ENCODE data around the gene TRAPPC12. TPM values are rescaled to one million over a fixed set of nuclear protein-coding genes. Genes with fewer than 3 reads are reported as not detected.

Gene TRAPPC12
- total RNA-seq, 1 donor: 67.0 TPM

- Histone ChIP-seq H3K27me3 (ENCODE audit: insufficient read depth, low read length) (no peaks in the 10 kb centered on the region), H3K4me2 (ENCODE audit: insufficient read depth, low read length) (no peak overlapping the region), H3K36me3 (ENCODE audit: insufficient read depth, low read length) (peaks cover 29% of the 10 kb centered on the region), H3K4me3 (ENCODE audit: insufficient read depth, low read length) (no peak overlapping the region), H2AFZ (ENCODE audit: low read length) (no peak overlapping the region), H3K79me2 (ENCODE audit: insufficient read depth, low read length) (peaks cover 7% of the 10 kb centered on the region), H3K27ac (ENCODE audit: low read depth, low read length) (no peak overlapping the region), H3K9me3 (ENCODE audit: low read depth, low read length) (no peaks in the 10 kb centered on the region), H3K4me1 (ENCODE audit: insufficient read depth, low read length) (no peaks in the 10 kb centered on the region), H4K20me1 (ENCODE audit: insufficient read depth, low read length) (peaks cover 6% of the 10 kb centered on the region)
- no peak for TF ChIP-seq CTCF (IDR thresholded peaks at IDR 0.05; ENCODE audit: extremely low read depth, low read depth, low read length)
- DNase-seq (ENCODE audit: insufficient read length, low spot score, missing footprints): no peak
Observed at GRCh38 chr2:3433776-3434400, 54.4 kb downstream of the TRAPPC12 start.

- Histone ChIP-seq H3K27me3 (ENCODE audit: insufficient read depth, low read length) (no peaks in the 10 kb centered on the region), H3K27ac (ENCODE audit: low read depth, low read length) (no peak overlapping the region), H4K20me1 (ENCODE audit: insufficient read depth, low read length) (peaks cover 3% of the 10 kb centered on the region), H2AFZ (ENCODE audit: low read length) (no peak overlapping the region), H3K9me3 (ENCODE audit: low read depth, low read length) (no peaks in the 10 kb centered on the region), H3K4me3 (ENCODE audit: insufficient read depth, low read length) (no peak overlapping the region), H3K36me3 (ENCODE audit: insufficient read depth, low read length) (peaks cover 29% of the 10 kb centered on the region), H3K4me1 (ENCODE audit: insufficient read depth, low read length) (no peaks in the 10 kb centered on the region), H3K4me2 (ENCODE audit: insufficient read depth, low read length) (no peak overlapping the region), H3K79me2 (ENCODE audit: insufficient read depth, low read length) (peaks cover 8% of the 10 kb centered on the region)
- DNase-seq (ENCODE audit: insufficient read length, low spot score, missing footprints): no peak
- no peak for TF ChIP-seq CTCF (IDR thresholded peaks at IDR 0.05; ENCODE audit: extremely low read depth, low read depth, low read length)
Observed at GRCh38 chr2:3434654-3435053, 55.2 kb downstream of the TRAPPC12 start.

GRCh38 chr2:3435445-3435844 is 56.0 kb downstream of the TRAPPC12 start:
- peaks cover 3% of the 10 kb centered on the region for H4K20me1 ChIP-seq (ENCODE audit: insufficient read depth, low read length)
- H3K79me2 ChIP-seq (ENCODE audit: insufficient read depth, low read length): peaks cover 8% of the 10 kb centered on the region
- no peak overlapping the region for H3K4me2 ChIP-seq (ENCODE audit: insufficient read depth, low read length)
- H3K27ac ChIP-seq (ENCODE audit: low read depth, low read length): no peak overlapping the region
- H2AFZ ChIP-seq (ENCODE audit: low read length): no peak overlapping the region
- TF ChIP-seq CTCF (IDR thresholded peaks at IDR 0.05; ENCODE audit: extremely low read depth, low read depth, low read length): no peak
- H3K27me3 ChIP-seq (ENCODE audit: insufficient read depth, low read length): no peaks in the 10 kb centered on the region
- peaks cover 23% of the 10 kb centered on the region for H3K36me3 ChIP-seq (ENCODE audit: insufficient read depth, low read length)
- no peaks in the 10 kb centered on the region for H3K9me3 ChIP-seq (ENCODE audit: low read depth, low read length)
- DNase-seq (ENCODE audit: insufficient read length, low spot score, missing footprints): peak; percentile 31
- no peak overlapping the region for H3K4me3 ChIP-seq (ENCODE audit: insufficient read depth, low read length)
- no peaks in the 10 kb centered on the region for H3K4me1 ChIP-seq (ENCODE audit: insufficient read depth, low read length)

GRCh38 chr2:3440477-3440876 is 61.0 kb downstream of the TRAPPC12 start:
- Histone ChIP-seq H3K4me1 (ENCODE audit: insufficient read depth, low read length) (peaks cover 4% of the 10 kb centered on the region), H3K9me3 (ENCODE audit: low read depth, low read length) (no peaks in the 10 kb centered on the region), H3K27ac (ENCODE audit: low read depth, low read length) (no peak overlapping the region), H3K4me3 (ENCODE audit: insufficient read depth, low read length) (no peak overlapping the region), H3K4me2 (ENCODE audit: insufficient read depth, low read length) (no peak overlapping the region), H4K20me1 (ENCODE audit: insufficient read depth, low read length) (peaks cover 3% of the 10 kb centered on the region), H2AFZ (ENCODE audit: low read length) (no peak overlapping the region), H3K27me3 (ENCODE audit: insufficient read depth, low read length) (no peaks in the 10 kb centered on the region), H3K36me3 (ENCODE audit: insufficient read depth, low read length) (peaks cover 16% of the 10 kb centered on the region), H3K79me2 (ENCODE audit: insufficient read depth, low read length) (peaks cover 13% of the 10 kb centered on the region)
- no peak for TF ChIP-seq CTCF (IDR thresholded peaks at IDR 0.05; ENCODE audit: extremely low read depth, low read depth, low read length)
- no peak for DNase-seq (ENCODE audit: insufficient read length, low spot score, missing footprints)
